Mucosa of stomach (tissue), 1 donor: ENCODE results near the gene KLK14.

Experiments
- H3K27me3 ChIP-seq: one replicate; pipeline ENCODE4 v1.7.0; 2013; ENCODE audit warnings: mild to moderate bottlenecking, low read length; ENCODE audit not compliant: control insufficient read depth, insufficient read depth
- H3K36me3 ChIP-seq: one replicate; pipeline ENCODE4 v1.7.0; 2013; ENCODE audit warnings: low read length; ENCODE audit not compliant: control insufficient read depth, insufficient read depth
- H3K4me1 ChIP-seq: one replicate; pipeline ENCODE4 v1.7.0; 2013; ENCODE audit warnings: mild to moderate bottlenecking, low read length; ENCODE audit not compliant: control insufficient read depth, insufficient read depth
- H3K4me3 ChIP-seq: one replicate; pipeline ENCODE4 v1.7.0; 2013; ENCODE audit warnings: low read length
- H3K9ac ChIP-seq: one replicate; pipeline ENCODE4 v1.7.0; 2013; ENCODE audit warnings: mild to moderate bottlenecking, low read length, moderate library complexity
- H3K9me3 ChIP-seq: one replicate; pipeline ENCODE4 v1.7.0; 2013; ENCODE audit warnings: mild to moderate bottlenecking, low read length, moderate library complexity; ENCODE audit not compliant: control insufficient read depth
- donor health status: Pancreatic carcinoma.

The KLK14 gene

GRCh38 chr19:51029718-51030117, 53.0 kb downstream of the KLK14 start:
- Histone ChIP-seq H3K36me3 (no peaks in the 10 kb centered on the region), H3K9ac (no peak overlapping the region), H3K9me3 (no peaks in the 10 kb centered on the region), H3K4me1 (peaks cover 15% of the 10 kb centered on the region), H3K4me3 (no peak overlapping the region), H3K27me3 (peaks cover 3% of the 10 kb centered on the region)
